Neural progenitor cell (in vitro differentiated cells): ENCODE data around the gene SLC35F3. TPM values are rescaled to one million over a fixed set of nuclear protein-coding genes. Genes with fewer than 3 reads are reported as not detected.

Experiments used
- DNase-seq: peaks from one replicate; pipeline ENCODE4 v3.0.0-alpha.2; 2016; ENCODE audit warnings: low spot score
- H2AFZ ChIP-seq: fragments of 200-600 bp; sonication (generic); replicated peaks from 2 replicates; pipeline ENCODE4 v1.6.1; 2016; ENCODE audit warnings: antibody characterized with exemption
- H3F3A ChIP-seq: fragments of 200-600 bp; sonication (generic); 2 replicates; pipeline ENCODE4 v1.6.1; 2016; ENCODE audit warnings: antibody characterized with exemption, low read depth
- H3K27ac ChIP-seq: fragments of 200-600 bp; sonication (generic); 2 replicates; pipeline ENCODE4 v1.5.1; 2016; ENCODE audit warnings: mild to moderate bottlenecking
- H3K27me3 ChIP-seq: fragments of 200-600 bp; sonication (generic); 2 replicates; pipeline ENCODE4 v1.6.1; 2016; ENCODE audit warnings: mild to moderate bottlenecking, moderate library complexity
- H3K36me3 ChIP-seq: fragments of 200-600 bp; sonication (generic); 2 replicates; pipeline ENCODE4 v1.5.1; 2016
- H3K4me1 ChIP-seq: fragments of 200-600 bp; sonication (generic); 2 replicates; pipeline ENCODE4 v1.6.1; 2016; ENCODE audit warnings: mixed run types
- H3K4me2 ChIP-seq: fragments of 200-600 bp; sonication (generic); 2 replicates; pipeline ENCODE4 v1.6.1; 2016
- H3K4me3 ChIP-seq: fragments of 200-600 bp; sonication (generic); 2 replicates; pipeline ENCODE4 v1.5.1; 2016
- H3K79me2 ChIP-seq: fragments of 200-600 bp; sonication (generic); 2 replicates; pipeline ENCODE4 v1.6.1; 2016; ENCODE audit warnings: low read depth
- H3K9ac ChIP-seq: fragments of 200-600 bp; sonication (generic); 2 replicates; pipeline ENCODE4 v1.6.1; 2016
- H3K9me3 ChIP-seq: fragments of 200-600 bp; sonication (generic); 2 replicates; pipeline ENCODE4 v1.5.1; 2016; ENCODE audit warnings: low read depth
- H4K20me1 ChIP-seq: fragments of 200-600 bp; sonication (generic); 2 replicates; pipeline ENCODE4 v1.6.1; 2016; ENCODE audit warnings: low read depth
- H3K27ac Mint-ChIP-seq: 3 replicates; pipeline ENCODE4 v1.8.0; 2021; ENCODE audit warnings: mixed read lengths
- H3K27me3 Mint-ChIP-seq: 2 replicates; pipeline ENCODE4 v1.8.0; 2022; ENCODE audit warnings: low read depth, mild to moderate bottlenecking, inconsistent platforms, moderate library complexity, mixed read lengths; ENCODE audit not compliant: insufficient read depth
- H3K36me3 Mint-ChIP-seq: 3 replicates; pipeline ENCODE4 v1.8.0; 2021; ENCODE audit warnings: mixed read lengths
- H3K4me1 Mint-ChIP-seq: 3 replicates; pipeline ENCODE4 v1.8.0; 2021; ENCODE audit warnings: mixed read lengths
- H3K4me3 Mint-ChIP-seq: 3 replicates; pipeline ENCODE4 v1.8.0; 2021; ENCODE audit warnings: mild to moderate bottlenecking, moderate library complexity, mixed read lengths
- H3K9me3 Mint-ChIP-seq: 3 replicates; pipeline ENCODE4 v1.8.0; 2020; ENCODE audit warnings: mixed read lengths
- CTCF ChIP-seq: fragments of 200-600 bp; sonication (generic); IDR thresholded peaks from 2 replicates; pipeline ENCODE4 v1.5.1; 2017; ENCODE audit warnings: antibody characterized with exemption, mild to moderate bottlenecking
- EZH2 ChIP-seq: fragments of 200-600 bp; sonication (generic); IDR thresholded peaks from 2 replicates; pipeline ENCODE4 v1.6.1; 2017; ENCODE audit warnings: antibody characterized with exemption, mild to moderate bottlenecking, moderate library complexity
- EZH2phosphoT487 ChIP-seq: fragments of 200-600 bp; sonication (generic); IDR thresholded peaks from 2 replicates; pipeline ENCODE4 v1.6.1; 2017; ENCODE audit warnings: antibody characterized with exemption
- total RNA-seq: library from RNA; depleted of rRNA; stranded (reverse); fragments of >200 nt; gene quantifications from 2 replicates; pipeline ENCODE4 v1.2.3, GENCODE V29; 2015; ENCODE audit warnings: low replicate concordance

SLC35F3 gene
- total RNA-seq, 1 donor from 2014 or later = 0.79 TPM

DNA sequence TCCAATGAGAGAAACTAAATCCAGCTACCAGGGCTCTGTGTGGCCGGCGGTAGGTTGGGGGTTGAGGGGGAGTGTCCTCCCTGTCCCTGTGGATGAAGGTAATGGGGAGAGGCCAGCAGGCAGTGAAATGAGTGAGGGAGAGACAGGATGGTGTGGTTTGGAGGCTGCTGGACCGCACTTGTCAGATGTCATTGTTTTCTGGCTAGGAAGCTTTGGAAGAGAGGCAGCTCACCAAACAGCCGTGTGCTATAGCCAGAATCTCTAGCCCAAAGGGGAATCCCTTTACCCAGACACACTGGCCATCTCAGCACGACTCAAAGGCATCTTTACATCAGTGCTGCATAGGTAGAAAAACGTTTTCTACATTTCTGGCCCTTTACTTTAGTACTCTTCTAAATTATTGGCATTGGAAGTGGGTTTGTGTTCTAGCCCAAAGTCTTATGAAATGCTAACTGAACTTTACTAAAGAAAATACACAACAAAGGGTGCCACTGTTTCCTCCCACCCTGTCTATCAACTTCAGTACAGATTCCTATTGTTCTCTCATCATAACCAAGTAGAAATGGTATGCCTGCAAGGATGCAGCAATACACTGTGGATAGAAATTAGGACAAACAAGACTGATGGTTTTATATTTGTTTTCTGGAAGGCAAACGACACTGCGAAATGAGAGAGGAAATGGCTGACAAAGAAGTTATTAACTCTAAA is 372.8 kb downstream of the SLC35F3 start:
- H3K9ac ChIP-seq = no peak overlapping the region
- H3K4me1 ChIP-seq = peaks cover 9% of the 10 kb centered on the region
- peaks cover 10% of the 10 kb centered on the region for H3K27me3 Mint-ChIP-seq
- no peak overlapping the region for H3K4me3 ChIP-seq
- H3K36me3 Mint-ChIP-seq = no peaks in the 10 kb centered on the region
- no peak overlapping the region for H3K4me3 Mint-ChIP-seq
- no peaks in the 10 kb centered on the region for H3K79me2 ChIP-seq
- no peaks in the 10 kb centered on the region for H3K9me3 Mint-ChIP-seq
- TF ChIP-seq EZH2phosphoT487 (no peak), EZH2 (no peak), CTCF (no peak)
- H3K9me3 ChIP-seq = no peaks in the 10 kb centered on the region
- H3K27ac Mint-ChIP-seq = no peak overlapping the region
- H3K36me3 ChIP-seq = no peaks in the 10 kb centered on the region
- H3F3A ChIP-seq = no peaks in the 10 kb centered on the region
- H3K27me3 ChIP-seq = no peaks in the 10 kb centered on the region
- H2AFZ ChIP-seq = no peak overlapping the region
- no peaks in the 10 kb centered on the region for H4K20me1 ChIP-seq
- no peak overlapping the region for H3K27ac ChIP-seq
- DNase-seq = no peak
- H3K4me1 Mint-ChIP-seq = peaks cover 24% of the 10 kb centered on the region
- H3K4me2 ChIP-seq = no peak overlapping the region

DNA sequence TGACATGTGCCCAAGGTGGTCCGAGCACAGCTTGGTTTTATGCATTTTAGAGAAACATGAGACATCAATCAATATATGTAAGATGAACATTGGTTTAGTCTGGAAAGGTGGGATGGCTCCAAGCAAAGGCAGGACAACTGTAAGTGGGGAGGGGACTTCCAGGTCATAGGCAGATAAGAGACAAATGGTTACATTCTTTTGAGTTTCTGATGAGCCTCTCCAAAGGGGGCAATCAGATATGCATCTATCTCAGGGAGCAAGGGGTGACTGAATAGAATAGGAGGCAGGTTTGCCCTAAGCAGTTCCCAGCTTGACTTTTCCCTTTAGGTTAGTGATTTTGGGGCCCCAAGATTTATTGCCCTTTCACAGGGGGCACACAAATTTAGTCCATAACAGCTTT is 374.5 kb downstream of the SLC35F3 start:
- peak overlapping the region; percentile 24 for H3K4me3 Mint-ChIP-seq
- no peak for DNase-seq
- Histone ChIP-seq H3K36me3 (no peaks in the 10 kb centered on the region), H2AFZ (no peak overlapping the region), H3K27me3 (no peaks in the 10 kb centered on the region), H3K9ac (no peak overlapping the region), H4K20me1 (no peaks in the 10 kb centered on the region), H3K79me2 (no peaks in the 10 kb centered on the region), H3K27ac (no peak overlapping the region), H3K4me3 (no peak overlapping the region), H3K9me3 (no peaks in the 10 kb centered on the region), H3F3A (no peaks in the 10 kb centered on the region), H3K4me1 (peaks cover 9% of the 10 kb centered on the region), H3K4me2 (no peak overlapping the region)
- no peak for TF ChIP-seq EZH2phosphoT487
- no peak for TF ChIP-seq CTCF
- no peak for TF ChIP-seq EZH2
- no peaks in the 10 kb centered on the region for H3K36me3 Mint-ChIP-seq
- H3K4me1 Mint-ChIP-seq = peaks cover 28% of the 10 kb centered on the region
- H3K27me3 Mint-ChIP-seq = peaks cover 10% of the 10 kb centered on the region
- no peaks in the 10 kb centered on the region for H3K9me3 Mint-ChIP-seq
- H3K27ac Mint-ChIP-seq = no peak overlapping the region

- no peak overlapping the region for H3K4me3 ChIP-seq
- H2AFZ ChIP-seq = no peak overlapping the region
- Mint-ChIP-seq H3K27ac (no peak overlapping the region), H3K4me1 (peaks cover 33% of the 10 kb centered on the region), H3K36me3 (no peaks in the 10 kb centered on the region), H3K9me3 (peaks cover 3% of the 10 kb centered on the region), H3K4me3 (no peak overlapping the region), H3K27me3 (peaks cover 10% of the 10 kb centered on the region)
- no peaks in the 10 kb centered on the region for H3K27me3 ChIP-seq
- no peaks in the 10 kb centered on the region for H3K36me3 ChIP-seq
- H3K9me3 ChIP-seq = no peaks in the 10 kb centered on the region
- H3K4me2 ChIP-seq = no peak overlapping the region
- no peak overlapping the region for H3K9ac ChIP-seq
- H3K27ac ChIP-seq = no peak overlapping the region
- peaks cover 16% of the 10 kb centered on the region for H3K4me1 ChIP-seq
- no peak for TF ChIP-seq EZH2
- TF ChIP-seq EZH2phosphoT487 = no peak
- no peak for TF ChIP-seq CTCF
- H3K79me2 ChIP-seq = no peaks in the 10 kb centered on the region
- H4K20me1 ChIP-seq = no peaks in the 10 kb centered on the region
- DNase-seq = no peak
- no peaks in the 10 kb centered on the region for H3F3A ChIP-seq
These were observed 376.0 kb downstream of the SLC35F3 start for GRCh38 chr1:234280500-234280899.
